H7 (cell line): ENCODE data around the gene ATG4D. TPM values are rescaled to one million over a fixed set of nuclear protein-coding genes. Genes with fewer than 3 reads are reported as not detected.
"Not testable (repeated sequence)": the region's sequence is repeated elsewhere in the genome, so short reads cannot be mapped to it uniquely, and the experiment has no call there.

Experiments used
- DNase-seq: peaks from one replicate; pipeline ENCODE4 v3.0.0; 2012
- H3K27me3 ChIP-seq: 2 replicates; pipeline ENCODE4 v1.6.0; 2011; ENCODE audit warnings: mild to moderate bottlenecking, low read length; ENCODE audit not compliant: control insufficient read depth, insufficient read depth
- H3K36me3 ChIP-seq: replicated peaks from 2 replicates; pipeline ENCODE4 v1.5.1; 2011; ENCODE audit warnings: low read length; ENCODE audit not compliant: control insufficient read depth, insufficient read depth
- H3K4me3 ChIP-seq: 2 replicates; pipeline ENCODE4 v1.5.1; 2011; ENCODE audit warnings: low read depth, mild to moderate bottlenecking, control low read depth, low read length, moderate library complexity; ENCODE audit not compliant: insufficient read depth
- total RNA-seq: library from RNA; depleted of rRNA; stranded (reverse); fragments of >200 nt; shearing (Covaris generic); gene quantifications from 2 replicates; pipeline ENCODE4 v1.2.3, GENCODE V29; 2014

Gene ATG4D
- total RNA-seq, 1 experiment from 2014 or later, result 105 TPM

DNA sequence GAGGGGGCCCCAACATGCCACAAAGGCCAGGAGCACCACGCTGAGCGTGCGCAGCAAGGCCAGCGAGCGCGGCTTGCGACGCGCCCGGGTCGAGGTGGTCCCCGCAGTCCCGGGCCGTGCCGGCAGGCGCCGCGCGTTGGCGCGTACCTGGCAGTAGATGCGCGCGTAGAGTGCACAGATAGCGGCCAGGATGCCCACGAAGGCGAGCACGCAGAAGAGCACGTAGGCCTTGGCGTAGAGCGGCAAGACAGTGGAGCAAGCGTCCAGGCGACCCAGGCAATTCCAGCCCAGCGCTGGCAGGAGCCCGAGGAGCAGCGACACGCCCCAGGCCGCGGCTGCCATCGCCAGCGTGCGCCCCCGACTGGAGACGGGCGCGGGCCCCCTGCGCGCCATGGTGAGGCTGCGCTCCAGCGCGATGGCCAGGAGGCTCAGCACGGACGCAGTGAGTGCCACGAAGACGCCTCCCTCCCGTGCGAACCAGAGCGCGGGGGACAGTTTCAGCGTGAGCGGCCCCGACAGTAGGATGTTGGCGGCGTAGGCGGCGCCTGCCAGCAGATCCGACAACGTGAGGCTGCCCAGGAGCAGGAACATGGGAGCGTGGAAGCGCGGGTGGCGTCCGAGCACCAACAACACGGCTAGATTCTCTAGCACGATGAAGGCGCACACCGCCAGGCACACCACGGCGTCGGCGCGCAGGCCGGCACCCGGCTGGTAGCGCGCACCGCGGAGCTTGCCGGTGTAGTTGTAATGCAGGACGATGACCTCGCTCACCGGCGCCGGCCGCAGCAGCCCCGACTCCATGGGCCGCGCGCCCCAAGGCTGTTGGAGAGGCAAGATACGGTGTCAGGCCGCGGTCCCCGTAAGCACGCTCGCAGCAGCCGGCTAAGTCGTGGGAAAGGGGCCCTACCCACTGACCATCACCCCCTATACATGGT lies 29.2 kb upstream of the ATG4D start:
- peaks cover 45% of the 10 kb centered on the region for H3K27me3 ChIP-seq
- no peaks in the 10 kb centered on the region for H3K36me3 ChIP-seq
- H3K4me3 ChIP-seq, result peak overlapping the region; percentile 39; the same call in 1 of the 2 replicates
- DNase-seq, result peak; percentile 94

DNA sequence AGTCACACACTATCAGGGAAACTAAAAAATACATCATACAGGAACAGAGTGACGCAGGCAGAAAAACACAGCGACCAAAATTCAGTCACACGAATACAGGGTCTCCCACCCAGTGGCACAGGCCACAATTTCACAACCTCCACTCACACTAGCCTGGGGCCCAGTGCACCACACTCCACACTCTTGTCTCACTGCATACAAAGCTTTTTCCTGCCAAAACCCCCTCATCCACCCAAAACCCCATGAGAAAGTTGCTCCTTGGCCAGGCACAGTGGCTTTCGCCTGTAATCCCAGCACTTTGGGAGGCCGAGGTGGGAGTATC lies 27.7 kb upstream of the ATG4D start:
- DNase-seq, result no peak
- Histone ChIP-seq H3K36me3 (no peaks in the 10 kb centered on the region), H3K27me3 (peaks cover 45% of the 10 kb centered on the region), H3K4me3 (no peak overlapping the region; the same call in 1 of the 2 replicates)

DNA sequence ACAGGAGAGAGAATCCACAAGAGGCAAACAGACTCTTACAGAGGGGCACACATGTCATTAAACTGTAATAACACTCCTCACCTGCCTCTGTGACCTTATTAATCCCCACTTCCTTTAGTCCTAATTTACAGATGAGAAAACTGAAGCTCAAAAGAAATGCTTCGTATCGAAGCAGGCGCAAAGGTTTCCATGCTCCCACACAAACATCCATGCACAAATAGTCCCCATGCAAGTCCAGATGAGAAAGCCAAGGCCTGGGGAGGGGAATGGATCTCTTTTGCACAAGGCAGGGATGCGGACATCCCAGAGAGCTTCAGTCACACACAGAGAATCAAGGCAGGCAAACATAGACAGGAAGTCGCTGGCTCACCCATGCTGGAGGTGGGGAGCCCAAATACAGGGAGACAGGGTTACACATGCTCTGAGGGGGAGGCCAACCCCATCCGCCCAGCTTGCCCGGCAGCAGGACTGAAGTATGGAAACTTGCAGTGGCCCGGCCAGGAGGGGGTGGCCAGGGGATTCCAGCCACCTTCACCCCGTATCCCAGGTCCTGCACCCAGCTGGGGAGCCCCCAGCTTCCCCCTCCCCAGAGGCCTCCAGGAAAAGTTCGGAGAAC lies 26.9 kb upstream of the ATG4D start:
- Histone ChIP-seq H3K27me3 (peaks cover 45% of the 10 kb centered on the region), H3K4me3 (peak overlapping the region; percentile 66)
- DNase-seq, result no peak

DNA sequence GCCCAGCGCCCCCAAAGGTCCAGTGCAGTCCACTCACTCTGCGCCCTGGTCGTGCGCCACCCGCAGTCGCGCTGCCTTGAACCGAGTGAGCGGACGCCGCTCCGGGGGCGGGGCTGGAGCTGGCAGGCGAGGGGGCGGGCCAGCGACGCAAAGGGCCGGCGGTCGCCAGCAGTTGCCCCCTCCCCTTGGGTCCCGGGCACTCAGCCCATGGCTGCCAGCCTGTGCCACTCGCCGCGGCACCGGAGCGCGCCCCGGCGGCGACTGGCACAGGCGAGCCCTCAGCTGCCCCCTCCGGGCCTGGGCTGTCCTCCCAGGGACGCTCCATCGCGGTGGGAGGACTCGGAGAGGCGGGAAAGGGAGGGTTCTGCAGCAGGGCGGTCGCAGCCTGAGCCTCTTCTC lies 26.3 kb upstream of the ATG4D start, which contains the start of gene S1PR5:
S1PR5 (minus strand) TSS at position 87 of the 399 bp plus-strand sequence. CDS start 2,436 bp downstream, outside the sequence.
- H3K4me3 ChIP-seq, result peak within 1 kb of the TSS; percentile 66
- no peaks in the 10 kb centered on the region for H3K36me3 ChIP-seq
- peak; percentile 92 for DNase-seq
- H3K27me3 ChIP-seq, result peaks cover 45% of the 10 kb centered on the region

More for the DNA sequence above, 26.9 kb upstream of the ATG4D start:
- H3K36me3 ChIP-seq, result no peaks in the 10 kb centered on the region

DNA sequence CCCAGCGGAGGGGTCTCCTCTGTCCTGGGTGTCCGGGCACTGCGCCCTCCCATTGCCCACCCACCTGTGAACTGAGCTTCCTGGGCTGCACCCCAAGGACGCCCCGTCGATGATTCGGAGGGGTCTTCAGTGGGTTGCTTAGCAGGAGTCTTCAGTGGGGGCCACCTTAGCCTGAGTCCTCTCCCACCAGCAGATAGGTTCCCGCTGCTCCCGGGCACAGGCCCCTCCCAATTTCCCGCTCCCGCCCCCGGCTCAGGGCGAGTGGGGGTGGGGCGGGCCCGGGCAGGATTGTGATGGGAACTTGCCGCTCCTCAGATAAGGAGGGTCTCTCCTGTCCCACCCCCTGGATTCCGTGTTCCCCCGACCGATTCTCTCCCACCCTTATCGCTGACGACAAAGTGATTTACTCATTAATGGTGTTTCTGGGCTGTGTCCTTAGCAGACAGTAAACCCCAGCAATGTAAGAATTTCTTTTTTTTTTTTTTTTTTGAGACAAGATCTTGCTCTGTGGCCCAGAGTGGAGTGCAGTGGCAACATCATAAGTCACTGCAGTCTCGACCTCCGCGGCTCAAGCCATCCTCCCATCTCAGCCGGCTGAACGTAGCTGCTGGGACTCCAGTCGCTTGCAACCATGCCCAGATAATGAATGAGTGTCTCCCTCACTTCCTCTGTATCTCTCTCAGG lies 25.8 kb upstream of the ATG4D start:
- peaks cover 45% of the 10 kb centered on the region for H3K27me3 ChIP-seq
- DNase-seq, result peak; percentile 92

DNA sequence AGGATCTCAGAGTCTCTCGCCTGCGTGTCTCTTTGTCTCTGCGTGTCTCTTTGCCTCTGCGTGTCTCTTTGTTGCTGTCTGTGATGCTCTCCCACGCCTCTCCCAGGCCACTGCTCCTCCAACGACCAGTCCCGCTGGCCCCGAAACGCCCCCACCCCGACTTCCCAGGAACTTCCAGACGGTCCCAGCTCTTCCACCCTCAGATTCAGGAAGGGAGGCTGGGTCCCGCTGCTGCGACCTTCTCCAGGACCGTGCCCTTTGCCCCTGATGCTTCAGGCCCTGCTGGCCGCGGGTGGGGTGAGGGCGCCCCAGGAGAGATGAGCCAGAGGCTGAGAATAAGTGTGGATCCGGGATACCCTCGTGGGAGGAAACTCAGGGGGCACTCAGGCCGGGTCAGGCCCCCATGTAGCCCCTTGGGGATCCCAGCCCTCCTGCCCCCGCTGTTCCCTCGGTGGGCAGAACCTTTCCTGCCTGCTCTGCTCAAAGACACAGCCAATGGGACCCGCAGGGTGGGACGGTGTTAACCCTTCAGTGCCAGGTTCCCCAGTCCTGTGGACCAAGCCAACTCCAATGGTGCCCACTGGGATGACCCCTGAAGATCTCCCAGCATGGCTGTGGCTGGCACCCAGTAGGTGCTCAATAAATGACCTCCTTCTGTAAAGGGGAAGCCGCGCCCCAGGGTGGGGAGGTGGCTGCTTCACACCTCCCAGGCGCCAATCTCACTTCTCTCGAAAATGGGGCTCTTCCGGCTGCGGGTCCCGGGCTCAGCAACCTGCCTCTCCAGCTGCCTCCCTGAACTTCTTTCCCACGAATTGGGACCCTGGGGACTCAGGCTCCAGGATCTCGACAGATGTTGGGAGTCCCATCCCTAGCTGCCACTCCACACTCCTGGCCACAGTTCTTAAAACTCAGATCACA lies 25.0 kb upstream of the ATG4D start:
- peaks cover 40% of the 10 kb centered on the region for H3K27me3 ChIP-seq
- H3K4me3 ChIP-seq, result peak overlapping the region; percentile 66
- peak; percentile 76 for DNase-seq
- H3K36me3 ChIP-seq, result no peaks in the 10 kb centered on the region

More for the DNA sequence above, 25.8 kb upstream of the ATG4D start:
- peak overlapping the region; percentile 66 for H3K4me3 ChIP-seq
- H3K36me3 ChIP-seq, result no peaks in the 10 kb centered on the region

DNA sequence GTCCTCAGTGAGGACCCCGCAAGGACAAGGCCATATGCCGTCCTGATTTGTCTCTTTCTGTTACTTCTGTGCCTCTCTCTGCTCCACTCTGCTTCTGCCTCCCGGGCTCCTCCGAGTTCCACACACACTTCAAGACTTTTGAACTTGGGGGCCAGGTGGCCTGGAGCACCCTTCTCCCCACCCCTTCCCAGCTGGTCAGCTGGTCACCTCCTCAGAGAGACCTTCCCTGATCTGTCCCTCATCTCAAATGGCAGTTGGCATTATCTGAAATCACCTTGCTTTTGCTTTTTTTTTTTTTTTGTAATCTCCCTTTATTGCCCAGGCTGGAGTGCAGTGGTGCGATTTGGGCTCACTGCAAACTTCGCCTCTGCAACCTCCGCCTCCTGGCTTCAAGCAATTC lies 24.3 kb upstream of the ATG4D start:
- Histone ChIP-seq H3K27me3 (peaks cover 34% of the 10 kb centered on the region), H3K4me3 (no peak overlapping the region)

DNA sequence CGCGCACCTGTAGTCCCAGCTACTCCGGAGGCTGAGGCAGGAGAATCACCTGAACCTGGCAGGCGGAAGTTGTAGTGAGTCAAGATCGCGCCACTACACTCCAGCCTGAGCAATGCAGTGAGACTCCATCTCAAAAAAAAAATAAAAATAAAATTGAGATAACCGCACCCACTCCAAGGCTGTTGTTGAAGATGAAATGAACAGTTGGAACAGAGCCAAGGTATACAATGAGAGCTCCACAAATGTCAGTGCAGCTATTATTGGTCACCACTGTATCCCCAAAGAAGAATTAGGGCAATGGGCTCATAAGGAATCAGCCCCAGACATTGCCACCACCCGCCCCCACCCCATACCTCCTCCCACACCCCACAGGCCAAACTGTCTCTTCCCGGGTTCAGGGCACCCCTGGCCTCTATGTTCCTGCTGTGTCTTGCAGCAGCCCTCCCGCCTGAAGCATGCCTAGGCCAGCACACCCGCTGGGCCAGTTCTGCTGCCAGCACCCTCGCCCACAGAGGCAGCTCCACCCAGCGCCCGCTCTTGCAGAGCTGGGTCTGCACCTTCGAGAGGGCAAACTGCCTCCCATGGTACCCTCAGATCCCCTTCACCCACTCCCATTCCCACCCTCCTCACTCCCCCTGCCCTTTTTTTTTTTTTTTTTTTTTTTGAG lies 22.9 kb upstream of the ATG4D start:
- Histone ChIP-seq H3K36me3 (no peaks in the 10 kb centered on the region), H3K4me3 (no peak overlapping the region), H3K27me3 (peaks cover 25% of the 10 kb centered on the region)
- DNase-seq, result no peak

More for the DNA sequence above, 24.3 kb upstream of the ATG4D start:
- no peak for DNase-seq
- H3K36me3 ChIP-seq, result no peaks in the 10 kb centered on the region

DNA sequence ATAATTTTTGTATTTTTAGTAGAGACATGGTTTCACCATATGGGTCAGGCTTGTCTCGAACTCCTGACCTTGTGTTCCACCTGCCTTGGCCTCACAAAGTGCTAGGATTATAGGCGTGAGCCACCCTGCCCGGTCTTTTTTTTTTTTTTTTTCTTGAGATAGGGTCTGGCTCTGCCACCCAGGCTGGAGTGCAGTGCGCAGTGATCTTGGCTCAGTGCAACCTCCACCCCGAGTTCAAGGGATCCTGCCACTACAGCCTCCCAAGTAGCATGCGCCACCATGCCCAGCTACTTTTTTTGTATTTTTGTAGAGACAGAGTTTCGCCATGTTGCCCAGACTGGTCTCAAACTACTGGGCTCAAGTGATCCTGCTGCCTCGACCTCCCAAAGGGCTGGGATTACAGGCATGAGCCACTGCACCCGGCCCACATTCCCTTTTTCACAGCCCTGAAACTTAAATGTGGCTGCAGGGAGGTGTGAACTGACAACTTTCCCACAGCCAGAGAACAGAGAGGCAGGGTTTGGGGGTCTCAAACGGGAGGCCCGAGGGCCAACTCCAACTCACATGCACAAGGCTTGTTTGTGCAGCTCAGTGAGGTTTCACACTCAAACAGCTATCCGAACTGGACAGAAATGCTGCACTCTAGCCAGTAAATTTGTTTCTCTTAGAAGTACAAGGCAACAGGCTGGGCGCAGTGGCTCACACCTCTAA lies 22.1 kb upstream of the ATG4D start:
- DNase-seq, result no peak

DNA sequence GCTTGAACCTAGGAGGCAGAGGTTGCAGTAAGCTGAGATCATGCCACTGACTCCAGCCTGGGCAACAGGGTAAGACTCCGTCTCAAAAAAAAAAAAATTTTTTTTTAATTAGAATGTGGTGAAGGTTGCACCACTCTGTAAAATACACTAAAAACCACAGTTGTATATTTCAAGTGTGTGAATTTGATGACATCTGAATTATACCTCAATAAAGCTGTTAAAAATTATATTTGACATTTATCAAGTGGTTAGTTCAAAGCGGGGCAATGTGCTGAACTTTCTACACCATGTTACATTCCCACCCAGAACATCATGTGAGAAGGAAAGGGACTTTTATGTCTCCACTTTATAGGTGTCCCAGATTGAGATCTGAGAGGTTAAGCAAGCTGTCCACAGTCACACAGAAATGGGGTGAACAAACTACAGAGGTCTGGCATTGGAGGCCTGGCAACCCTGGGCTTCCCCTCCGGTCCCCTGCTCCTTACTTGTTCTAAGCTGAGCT lies 20.5 kb upstream of the ATG4D start:
- no peaks in the 10 kb centered on the region for H3K36me3 ChIP-seq
- DNase-seq, result no peak
- H3K27me3 ChIP-seq, result peaks cover 12% of the 10 kb centered on the region
- no peak overlapping the region for H3K4me3 ChIP-seq

More for the DNA sequence above, 22.1 kb upstream of the ATG4D start:
- no peaks in the 10 kb centered on the region for H3K36me3 ChIP-seq
- H3K27me3 ChIP-seq, result peaks cover 20% of the 10 kb centered on the region
- no peak overlapping the region for H3K4me3 ChIP-seq

DNA sequence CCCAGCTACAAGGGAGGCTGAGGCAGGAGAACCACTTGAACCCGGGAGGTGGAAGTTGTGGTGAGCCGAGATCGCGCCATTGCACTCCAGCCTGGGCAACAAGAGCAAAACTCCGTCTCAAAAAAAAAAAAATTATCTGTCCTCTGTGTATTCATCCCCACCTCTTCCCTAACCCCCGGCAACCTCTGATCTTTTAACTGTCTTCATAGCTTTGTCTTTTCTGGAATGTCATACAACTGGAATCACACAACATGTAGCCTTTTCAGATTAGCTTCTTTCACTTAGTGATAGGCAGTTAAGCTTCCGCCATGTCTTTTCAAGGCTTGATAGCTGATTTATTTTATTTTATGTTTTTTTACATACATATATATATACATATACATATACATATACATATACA lies 18.1 kb upstream of the ATG4D start:
- DNase-seq, result no peak
- no peaks in the 10 kb centered on the region for H3K36me3 ChIP-seq
- no peak overlapping the region for H3K4me3 ChIP-seq
- H3K27me3 ChIP-seq, result no peaks in the 10 kb centered on the region

DNA sequence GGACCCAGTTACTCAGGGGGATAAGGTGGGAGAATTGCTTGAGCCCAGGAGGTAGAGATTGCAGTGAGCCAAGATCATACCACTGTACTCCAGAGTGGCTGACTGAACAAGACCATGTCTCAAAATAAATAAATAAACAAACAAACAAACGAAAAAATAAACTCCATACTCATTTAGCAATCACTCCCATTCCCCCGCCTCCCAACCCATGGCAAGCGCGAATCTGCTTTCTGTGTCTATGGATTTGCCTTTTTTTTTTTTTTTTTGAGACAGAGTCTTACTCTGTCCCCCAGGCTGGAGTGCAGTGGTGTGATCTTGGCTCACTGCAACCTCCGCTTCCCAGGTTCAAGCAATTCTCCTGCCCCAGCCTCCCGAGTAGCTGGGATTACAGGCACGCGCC lies 16.8 kb upstream of the ATG4D start:
- DNase-seq, H3K36me3 ChIP-seq, H3K4me3 ChIP-seq, H3K27me3 ChIP-seq: not testable (repeated sequence)

DNA sequence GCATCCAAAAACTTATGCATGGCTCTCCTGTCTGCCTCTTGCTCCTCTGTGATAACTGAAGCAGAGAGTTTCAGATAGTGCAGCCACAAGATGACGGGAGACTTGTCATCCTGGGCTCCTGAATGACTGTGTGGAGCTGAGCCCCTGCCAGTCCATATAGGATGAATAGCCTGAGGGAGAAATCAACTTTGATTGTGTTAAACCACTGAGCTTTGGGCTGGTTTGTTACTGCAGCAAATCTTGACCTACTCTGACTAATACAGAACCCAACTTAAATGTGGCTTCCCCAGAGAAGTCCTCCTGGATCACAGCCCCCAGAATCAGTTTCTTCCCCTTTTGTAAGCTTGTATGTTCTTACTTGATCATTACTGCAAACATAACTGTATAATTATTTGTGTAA lies 11.2 kb upstream of the ATG4D start:
- H3K36me3 ChIP-seq, result no peaks in the 10 kb centered on the region
- no peak overlapping the region for H3K4me3 ChIP-seq
- DNase-seq, result no peak
- no peaks in the 10 kb centered on the region for H3K27me3 ChIP-seq
